ENCODE measurements around the gene RALGPS2.

DNA sequence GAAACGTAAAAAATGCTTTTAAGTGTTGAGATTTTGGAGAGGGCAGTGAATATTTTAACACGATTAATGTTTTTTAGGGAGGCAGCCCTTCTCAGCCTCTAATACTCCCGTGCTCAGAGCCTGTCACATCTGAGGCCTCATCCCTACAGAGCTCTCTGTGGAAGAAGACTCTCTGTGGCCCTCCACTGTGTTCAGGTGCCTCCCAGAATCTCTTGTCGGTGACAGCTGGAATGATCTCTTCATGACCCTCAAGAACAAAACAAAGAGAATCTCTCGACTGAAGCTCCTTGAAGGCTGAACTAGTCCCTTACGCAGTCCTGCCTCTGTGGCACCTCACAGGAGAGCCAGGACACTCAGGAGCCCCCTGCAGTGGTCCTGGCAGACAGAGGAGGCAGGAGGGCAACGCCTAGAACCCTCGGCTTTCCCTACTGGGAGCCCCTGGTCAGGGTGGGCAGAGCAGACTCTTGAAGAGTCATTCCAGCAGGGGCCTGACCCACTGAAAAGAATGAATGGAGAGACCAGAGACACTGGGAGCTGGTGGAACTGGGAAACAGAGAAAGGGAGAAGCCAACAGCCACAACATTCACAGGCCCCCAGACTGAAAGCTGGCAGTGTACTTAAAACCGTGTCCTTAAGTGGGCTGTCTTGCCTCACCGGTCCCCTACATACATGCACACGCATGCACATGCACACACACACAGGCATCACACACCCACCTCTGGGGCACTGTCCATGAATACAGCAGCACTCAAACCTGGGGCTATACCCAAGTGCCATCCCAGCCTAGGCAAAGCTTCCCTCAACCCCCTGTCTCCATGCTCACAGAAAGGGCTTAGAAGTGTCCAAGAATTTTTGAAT is 213.3 kb downstream of the RALGPS2 start:
- no peak for TF ChIP-seq ZNF256 (CRISPR knock-in tag; conservative IDR thresholded peaks at IDR 0.05)
- TF ChIP-seq, protein P1, sequence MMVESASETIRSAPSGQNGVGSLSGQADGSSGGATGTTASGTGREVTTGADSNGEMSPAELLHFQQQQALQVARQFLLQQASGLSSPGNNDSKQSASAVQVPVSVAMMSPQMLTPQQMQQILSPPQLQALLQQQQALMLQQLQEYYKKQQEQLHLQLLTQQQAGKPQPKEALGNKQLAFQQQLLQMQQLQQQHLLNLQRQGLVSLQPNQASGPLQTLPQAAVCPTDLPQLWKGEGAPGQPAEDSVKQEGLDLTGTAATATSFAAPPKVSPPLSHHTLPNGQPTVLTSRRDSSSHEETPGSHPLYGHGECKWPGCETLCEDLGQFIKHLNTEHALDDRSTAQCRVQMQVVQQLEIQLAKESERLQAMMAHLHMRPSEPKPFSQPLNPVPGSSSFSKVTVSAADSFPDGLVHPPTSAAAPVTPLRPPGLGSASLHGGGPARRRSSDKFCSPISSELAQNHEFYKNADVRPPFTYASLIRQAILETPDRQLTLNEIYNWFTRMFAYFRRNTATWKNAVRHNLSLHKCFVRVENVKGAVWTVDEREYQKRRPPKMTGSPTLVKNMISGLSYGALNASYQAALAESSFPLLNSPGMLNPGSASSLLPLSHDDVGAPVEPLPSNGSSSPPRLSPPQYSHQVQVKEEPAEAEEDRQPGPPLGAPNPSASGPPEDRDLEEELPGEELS (CRISPR knock-in tag; IDR thresholded peaks at IDR 0.05): no peak

Data from HepG2 (cell line).